ENCODE data around the gene CPA4. TPM values are rescaled to one million over a fixed set of nuclear protein-coding genes. Genes with fewer than 3 reads are reported as not detected.

The CPA4 gene
- total RNA-seq, 2 donors from 2014 or later, result not detected

DNA sequence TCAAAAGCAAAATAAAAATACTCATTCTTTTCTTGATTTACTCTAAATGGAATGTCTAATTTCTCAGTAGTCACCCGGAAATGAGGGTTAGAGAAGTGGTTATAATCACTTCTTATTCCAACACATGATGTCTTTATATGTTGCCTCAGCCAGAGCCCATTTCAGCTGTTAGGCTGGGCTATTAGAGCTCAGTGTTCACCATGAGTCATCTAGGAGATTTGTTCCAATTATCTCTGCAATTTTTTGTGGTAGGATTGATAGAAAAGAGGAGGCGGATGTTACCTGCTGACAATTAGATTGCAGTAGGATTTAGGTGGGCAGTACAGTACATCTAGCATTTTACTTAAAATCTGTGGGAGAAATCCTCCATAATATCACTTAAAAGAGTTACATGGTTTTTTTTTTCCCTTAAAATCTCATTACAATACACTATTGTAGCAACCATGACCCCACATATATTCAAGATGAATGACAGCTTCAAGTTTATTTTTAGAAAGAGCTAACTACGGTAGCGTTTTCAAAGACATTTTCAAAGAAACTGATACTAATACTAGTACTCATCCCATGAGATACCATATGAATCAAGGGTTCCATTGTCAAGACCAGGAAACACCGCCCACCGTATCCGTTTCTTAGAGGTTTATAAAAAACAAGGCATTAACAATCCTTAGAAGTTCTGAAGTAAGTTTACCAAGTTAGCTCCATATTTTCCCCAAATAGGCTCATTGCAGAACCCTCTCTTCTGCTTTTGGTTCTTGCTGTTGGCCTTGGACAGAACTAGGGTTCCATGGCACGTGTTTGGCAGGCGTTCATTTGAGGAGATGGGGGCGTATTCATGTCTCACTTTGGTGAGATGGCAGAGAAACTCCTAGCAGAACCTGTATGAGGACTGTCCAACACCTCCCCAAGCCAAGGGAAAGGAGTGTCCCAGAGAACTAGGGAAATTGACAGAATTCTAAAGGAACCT, 15.9 kb upstream of the CPA4 start:
- H3K4me3 ChIP-seq, result no peak overlapping the region
- ATAC-seq (ENCODE audit: insufficient number of reproducible peaks, low FRiP score, low read depth) (no peak), DNase-seq (ENCODE audit: low spot score) (no peak)
- H3K27ac ChIP-seq, result no peak overlapping the region
- TF ChIP-seq, protein P1, sequence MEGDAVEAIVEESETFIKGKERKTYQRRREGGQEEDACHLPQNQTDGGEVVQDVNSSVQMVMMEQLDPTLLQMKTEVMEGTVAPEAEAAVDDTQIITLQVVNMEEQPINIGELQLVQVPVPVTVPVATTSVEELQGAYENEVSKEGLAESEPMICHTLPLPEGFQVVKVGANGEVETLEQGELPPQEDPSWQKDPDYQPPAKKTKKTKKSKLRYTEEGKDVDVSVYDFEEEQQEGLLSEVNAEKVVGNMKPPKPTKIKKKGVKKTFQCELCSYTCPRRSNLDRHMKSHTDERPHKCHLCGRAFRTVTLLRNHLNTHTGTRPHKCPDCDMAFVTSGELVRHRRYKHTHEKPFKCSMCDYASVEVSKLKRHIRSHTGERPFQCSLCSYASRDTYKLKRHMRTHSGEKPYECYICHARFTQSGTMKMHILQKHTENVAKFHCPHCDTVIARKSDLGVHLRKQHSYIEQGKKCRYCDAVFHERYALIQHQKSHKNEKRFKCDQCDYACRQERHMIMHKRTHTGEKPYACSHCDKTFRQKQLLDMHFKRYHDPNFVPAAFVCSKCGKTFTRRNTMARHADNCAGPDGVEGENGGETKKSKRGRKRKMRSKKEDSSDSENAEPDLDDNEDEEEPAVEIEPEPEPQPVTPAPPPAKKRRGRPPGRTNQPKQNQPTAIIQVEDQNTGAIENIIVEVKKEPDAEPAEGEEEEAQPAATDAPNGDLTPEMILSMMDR (IDR thresholded peaks at IDR 0.05), result no peak
- H3K4me1 ChIP-seq (ENCODE audit: control insufficient read depth in 1 of 2, low read depth in 2 of 2), result peaks cover 15 to 38% of the 10 kb centered on the region in 2 donors
- H3K27me3 ChIP-seq (replicated peaks; ENCODE audit: insufficient read depth), result no peaks in the 10 kb centered on the region
- H3K9me3 ChIP-seq, result no peaks in the 10 kb centered on the region
- H3K36me3 ChIP-seq, result no peaks in the 10 kb centered on the region

DNA sequence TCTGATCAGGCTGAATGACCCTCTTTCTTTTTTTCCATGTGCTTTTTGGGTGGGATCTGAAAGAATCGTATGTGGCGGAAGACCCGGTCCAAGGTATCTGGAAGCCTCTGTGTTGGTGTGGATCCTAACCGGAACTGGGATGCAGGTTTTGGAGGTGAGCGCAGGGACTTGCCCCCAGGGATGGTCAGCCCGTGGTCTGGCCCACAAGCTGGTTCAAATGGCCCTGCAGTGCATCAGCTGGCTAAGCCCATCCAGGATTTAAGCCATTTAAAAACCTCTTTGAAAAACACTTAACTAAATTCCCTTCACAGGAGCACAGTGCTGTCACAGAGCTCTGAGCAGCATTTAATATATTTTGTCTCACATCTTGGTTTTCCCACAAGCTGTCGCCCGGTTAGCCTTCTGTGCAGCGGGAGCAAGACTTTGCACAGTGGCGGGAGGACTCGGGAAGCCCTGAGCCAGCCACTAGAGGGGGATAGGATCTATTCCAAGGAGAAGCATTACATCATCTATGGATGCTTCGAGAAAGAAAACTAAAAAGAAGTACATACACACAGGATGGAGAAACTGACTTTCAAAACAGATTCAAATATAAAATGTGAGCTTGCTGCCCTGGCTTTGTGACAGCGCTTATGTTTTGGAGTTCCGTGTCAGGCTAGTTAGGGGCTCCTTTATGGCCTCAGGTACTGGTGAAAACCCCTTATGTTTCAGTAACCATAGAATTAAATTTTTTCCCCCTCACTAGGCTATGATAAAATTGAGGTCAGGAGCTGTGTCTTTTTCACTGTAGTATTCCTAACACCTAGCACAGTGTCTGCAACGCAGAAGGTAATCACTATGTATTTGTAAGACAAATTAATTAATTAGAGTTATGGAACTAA, 15.0 kb upstream of the CPA4 start:
- no peak overlapping the region for H3K27ac ChIP-seq
- DNase-seq (ENCODE audit: low spot score), result no peak
- peak; percentile 54 for ATAC-seq (ENCODE audit: insufficient number of reproducible peaks, low FRiP score, low read depth)
- H3K9me3 ChIP-seq, result no peaks in the 10 kb centered on the region
- no peak overlapping the region for H3K4me3 ChIP-seq
- TF ChIP-seq, protein P1 (IDR thresholded peaks at IDR 0.05), result peak; percentile 65
- peaks cover 10 to 29% of the 10 kb centered on the region in 2 donors for H3K4me1 ChIP-seq (ENCODE audit: control insufficient read depth in 1 of 2, low read depth in 2 of 2)
- H3K27me3 ChIP-seq (replicated peaks; ENCODE audit: insufficient read depth), result no peaks in the 10 kb centered on the region
- no peaks in the 10 kb centered on the region for H3K36me3 ChIP-seq

DNA sequence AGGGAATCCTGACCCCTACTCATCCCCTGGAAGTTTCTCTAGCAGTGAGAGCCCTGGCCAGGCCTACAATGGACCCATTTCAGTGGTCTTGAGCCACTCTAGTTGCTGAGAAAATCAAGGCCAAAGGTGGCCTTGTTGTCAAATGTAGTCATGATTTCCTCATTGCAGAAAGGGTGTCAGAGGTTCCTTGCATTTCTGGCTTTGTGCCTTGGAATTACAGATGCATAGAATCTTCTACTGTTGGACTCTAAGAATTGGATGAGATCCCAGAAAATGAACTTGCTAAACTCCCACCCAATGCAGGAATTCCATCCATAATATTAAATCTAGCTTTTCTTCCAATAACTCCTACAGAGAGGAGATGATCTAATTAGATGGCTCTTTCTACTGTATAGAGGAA, 14.1 kb upstream of the CPA4 start:
- Histone ChIP-seq H3K9me3 (no peaks in the 10 kb centered on the region), H3K4me1 (ENCODE audit: control insufficient read depth in 1 of 2, low read depth in 2 of 2) (peaks cover 10 to 23% of the 10 kb centered on the region in 2 donors), H3K36me3 (no peaks in the 10 kb centered on the region), H3K27me3 (replicated peaks; ENCODE audit: insufficient read depth) (no peaks in the 10 kb centered on the region), H3K27ac (no peak overlapping the region), H3K4me3 (no peak overlapping the region)
- TF ChIP-seq, protein P1 (IDR thresholded peaks at IDR 0.05), result no peak
- ATAC-seq (ENCODE audit: insufficient number of reproducible peaks, low FRiP score, low read depth) (no peak), DNase-seq (ENCODE audit: low spot score) (no peak)

DNA sequence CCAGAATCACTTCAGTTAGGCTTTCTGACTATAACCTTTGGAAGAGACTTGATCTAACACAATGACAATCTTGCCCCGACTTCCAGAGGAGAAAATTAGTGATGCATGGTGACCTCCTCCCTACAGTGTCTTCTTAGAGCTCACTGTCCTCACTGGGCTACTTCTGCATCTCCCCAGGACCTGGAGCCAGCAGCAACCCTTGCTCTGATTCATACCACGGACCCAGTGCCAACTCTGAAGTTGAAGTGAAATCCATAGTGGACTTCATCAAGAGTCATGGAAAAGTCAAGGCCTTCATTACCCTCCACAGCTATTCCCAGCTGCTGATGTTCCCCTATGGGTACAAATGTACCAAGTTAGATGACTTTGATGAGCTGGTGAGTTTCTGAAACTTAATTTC, 13.7 kb upstream of the CPA4 start:
- no peak overlapping the region for H3K27ac ChIP-seq
- H3K4me3 ChIP-seq, result no peak overlapping the region
- no peaks in the 10 kb centered on the region for H3K36me3 ChIP-seq
- TF ChIP-seq, protein P1 (IDR thresholded peaks at IDR 0.05), result no peak
- no peaks in the 10 kb centered on the region for H3K27me3 ChIP-seq (replicated peaks; ENCODE audit: insufficient read depth)
- DNase-seq (ENCODE audit: low spot score), result no peak
- H3K9me3 ChIP-seq, result no peaks in the 10 kb centered on the region
- ATAC-seq (ENCODE audit: insufficient number of reproducible peaks, low FRiP score, low read depth), result no peak
- H3K4me1 ChIP-seq (ENCODE audit: control insufficient read depth in 1 of 2, low read depth in 2 of 2), result peaks cover 6 to 19% of the 10 kb centered on the region in 2 donors

DNA sequence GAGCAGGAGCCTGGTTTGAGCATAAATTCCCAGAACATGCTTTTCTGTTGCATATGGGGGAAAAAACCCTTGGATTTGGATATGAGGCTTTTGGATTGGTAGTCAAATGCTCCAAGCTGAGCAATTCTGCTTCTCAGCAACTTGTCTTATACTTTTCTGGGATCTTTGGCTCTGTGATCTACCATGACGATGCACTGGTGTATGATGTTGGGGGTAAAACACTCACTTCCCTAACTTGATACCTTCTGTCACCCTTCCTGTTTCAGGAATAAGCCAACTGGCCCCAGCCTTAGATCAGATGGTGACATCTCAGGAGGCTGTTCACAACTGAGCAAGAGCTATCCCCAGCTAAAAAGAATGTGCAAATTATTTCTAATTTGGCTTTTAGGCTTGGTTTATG, 13.1 kb upstream of the CPA4 start:
- no peak for ATAC-seq (ENCODE audit: insufficient number of reproducible peaks, low FRiP score, low read depth)
- no peaks in the 10 kb centered on the region for H3K27me3 ChIP-seq (replicated peaks; ENCODE audit: insufficient read depth)
- DNase-seq (ENCODE audit: low spot score), result no peak
- H3K4me1 ChIP-seq (ENCODE audit: control insufficient read depth in 1 of 2, low read depth in 2 of 2), result peaks cover 4 to 13% of the 10 kb centered on the region in 2 donors
- TF ChIP-seq, protein P1 (IDR thresholded peaks at IDR 0.05), result no peak
- no peak overlapping the region for H3K27ac ChIP-seq
- H3K9me3 ChIP-seq, result no peaks in the 10 kb centered on the region
- no peaks in the 10 kb centered on the region for H3K36me3 ChIP-seq
- no peak overlapping the region for H3K4me3 ChIP-seq
